Measurements from ENCODE around the gene LRRK2. TPM values are rescaled to one million over a fixed set of nuclear protein-coding genes. Genes with fewer than 3 reads are reported as not detected.

LRRK2 gene
- total RNA-seq, 4 donors from 2014 or later: 4.5 to 10.7 (median 6.2) TPM

DNA sequence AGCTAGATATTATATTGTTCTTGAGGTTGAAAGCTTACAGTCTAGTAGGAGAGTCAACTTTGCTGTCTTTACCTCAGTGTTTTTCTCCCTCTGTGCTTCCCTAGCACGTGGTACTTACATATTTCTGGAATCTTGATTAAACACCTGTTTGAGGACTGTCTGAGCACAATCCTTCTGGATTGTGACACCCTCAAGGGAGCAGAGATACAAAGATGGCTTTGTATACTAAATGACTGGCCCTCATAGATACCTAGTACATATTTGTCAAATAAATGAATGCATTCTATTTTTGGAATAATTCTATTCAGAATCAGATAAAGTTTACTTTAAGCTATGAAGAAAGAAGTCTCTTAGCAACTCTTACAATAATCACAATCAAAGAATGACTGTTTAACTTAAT, 113.3 kb downstream of the LRRK2 start:
- in situ Hi-C loops (cut with MboI; ENCODE audit: low sequenced_read_pairs in 4 of 4): no loop called here
- no peak for TF ChIP-seq POLR2A (IDR thresholded peaks at IDR 0.05)
- TF ChIP-seq, protein P1, sequence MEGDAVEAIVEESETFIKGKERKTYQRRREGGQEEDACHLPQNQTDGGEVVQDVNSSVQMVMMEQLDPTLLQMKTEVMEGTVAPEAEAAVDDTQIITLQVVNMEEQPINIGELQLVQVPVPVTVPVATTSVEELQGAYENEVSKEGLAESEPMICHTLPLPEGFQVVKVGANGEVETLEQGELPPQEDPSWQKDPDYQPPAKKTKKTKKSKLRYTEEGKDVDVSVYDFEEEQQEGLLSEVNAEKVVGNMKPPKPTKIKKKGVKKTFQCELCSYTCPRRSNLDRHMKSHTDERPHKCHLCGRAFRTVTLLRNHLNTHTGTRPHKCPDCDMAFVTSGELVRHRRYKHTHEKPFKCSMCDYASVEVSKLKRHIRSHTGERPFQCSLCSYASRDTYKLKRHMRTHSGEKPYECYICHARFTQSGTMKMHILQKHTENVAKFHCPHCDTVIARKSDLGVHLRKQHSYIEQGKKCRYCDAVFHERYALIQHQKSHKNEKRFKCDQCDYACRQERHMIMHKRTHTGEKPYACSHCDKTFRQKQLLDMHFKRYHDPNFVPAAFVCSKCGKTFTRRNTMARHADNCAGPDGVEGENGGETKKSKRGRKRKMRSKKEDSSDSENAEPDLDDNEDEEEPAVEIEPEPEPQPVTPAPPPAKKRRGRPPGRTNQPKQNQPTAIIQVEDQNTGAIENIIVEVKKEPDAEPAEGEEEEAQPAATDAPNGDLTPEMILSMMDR (IDR thresholded peaks at IDR 0.05 in 4 of 5, conservative IDR thresholded peaks at IDR 0.05 in 1 of 5): no peak
- Histone ChIP-seq H3K27ac (no peak overlapping the region), H3K4me3 (no peak overlapping the region), H3K4me1 (no peaks in the 10 kb centered on the region), H3K36me3 (peaks cover 0 to 21% of the 10 kb centered on the region in 2 donors), H3K9me3 (no peaks in the 10 kb centered on the region), H3K27me3 (no peaks in the 10 kb centered on the region)
- intact Hi-C loops (cut with DNase I; ENCODE audit: low total_unique reads): no loop called here
- DNase-seq: no peak
- no peak for ATAC-seq

DNA sequence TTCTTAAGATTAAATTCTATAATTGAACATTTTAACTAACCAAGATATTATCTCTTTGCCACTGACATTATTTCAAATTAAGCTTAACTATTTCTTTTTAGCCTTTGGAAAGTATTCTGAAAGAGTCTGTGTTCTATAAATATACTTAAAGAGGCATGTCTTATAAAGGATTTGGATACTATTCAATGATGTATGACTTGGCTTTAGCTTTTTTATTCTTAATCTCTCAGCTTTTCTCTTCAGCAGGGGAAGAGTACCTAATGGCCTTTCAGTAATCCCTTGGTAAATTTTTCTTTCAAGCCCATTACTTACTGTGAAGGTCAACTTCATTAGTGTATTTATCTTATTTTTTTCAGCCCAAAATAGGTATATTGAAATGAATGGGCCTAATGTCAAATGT, 113.8 kb downstream of the LRRK2 start:
- TF ChIP-seq, protein P1 (IDR thresholded peaks at IDR 0.05 in 4 of 5, conservative IDR thresholded peaks at IDR 0.05 in 1 of 5): no peak
- TF ChIP-seq POLR2A (IDR thresholded peaks at IDR 0.05): no peak
- peaks cover 0 to 21% of the 10 kb centered on the region in 2 donors for H3K36me3 ChIP-seq
- no peak for DNase-seq
- in situ Hi-C loops (cut with MboI; ENCODE audit: low sequenced_read_pairs in 4 of 4) (no loop called here), intact Hi-C loops (cut with DNase I; ENCODE audit: low total_unique reads) (no loop called here)
- no peak overlapping the region for H3K4me3 ChIP-seq
- no peak for ATAC-seq
- H3K4me1 ChIP-seq: no peaks in the 10 kb centered on the region
- no peak overlapping the region for H3K27ac ChIP-seq
- H3K9me3 ChIP-seq: no peaks in the 10 kb centered on the region
- H3K27me3 ChIP-seq: no peaks in the 10 kb centered on the region

DNA sequence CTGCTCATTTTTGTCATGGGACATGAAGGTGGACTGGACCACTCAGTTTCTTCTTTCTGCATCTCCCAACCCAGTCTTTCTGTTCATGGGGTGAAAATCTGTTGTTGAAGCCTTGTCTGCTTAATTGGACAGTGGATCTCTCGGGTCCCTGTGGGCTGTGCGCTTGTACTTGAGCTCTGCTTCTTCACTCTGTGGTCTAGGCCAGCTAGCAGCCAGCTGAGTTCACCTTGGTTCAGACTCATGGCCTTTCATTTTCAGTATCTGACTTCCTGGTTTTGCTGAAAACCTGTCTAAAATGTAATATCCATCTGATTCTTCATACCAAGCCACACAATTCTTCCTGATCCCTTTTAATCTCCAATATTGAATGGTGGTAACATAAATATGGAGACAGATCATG, 117.2 kb downstream of the LRRK2 start:
- H3K4me1 ChIP-seq: no peaks in the 10 kb centered on the region
- no peaks in the 10 kb centered on the region for H3K27me3 ChIP-seq
- intact Hi-C loops (cut with DNase I; ENCODE audit: low total_unique reads) (no loop called here), in situ Hi-C loops (cut with MboI; ENCODE audit: low sequenced_read_pairs in 4 of 4) (no loop called here)
- H3K9me3 ChIP-seq: no peaks in the 10 kb centered on the region
- no peak for ATAC-seq
- DNase-seq: no peak
- H3K4me3 ChIP-seq: no peak overlapping the region
- no peak overlapping the region for H3K27ac ChIP-seq
- peaks cover 0 to 7% of the 10 kb centered on the region in 2 donors for H3K36me3 ChIP-seq
- no peak for TF ChIP-seq POLR2A (IDR thresholded peaks at IDR 0.05)

DNA sequence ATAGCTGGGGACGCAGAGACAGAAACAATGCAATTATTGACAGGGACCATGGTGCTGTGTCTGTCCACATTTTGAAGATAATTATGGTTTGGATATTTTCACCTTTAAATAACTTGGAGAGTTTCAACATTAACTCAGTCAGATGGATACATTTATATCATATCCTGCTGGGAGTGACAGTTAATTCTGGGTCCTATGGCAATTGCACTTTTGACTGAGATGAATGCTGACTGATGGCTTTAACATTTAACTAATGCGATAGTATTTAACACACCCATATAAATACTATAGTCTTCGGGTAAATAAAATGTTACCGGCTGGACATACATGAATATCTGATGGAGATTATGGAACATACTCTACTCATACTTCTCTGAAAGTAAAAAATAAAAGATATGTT, 118.3 kb downstream of the LRRK2 start:
- in situ Hi-C loops (cut with MboI; ENCODE audit: low sequenced_read_pairs in 4 of 4): no loop called here
- H3K27ac ChIP-seq: no peak overlapping the region

DNA sequence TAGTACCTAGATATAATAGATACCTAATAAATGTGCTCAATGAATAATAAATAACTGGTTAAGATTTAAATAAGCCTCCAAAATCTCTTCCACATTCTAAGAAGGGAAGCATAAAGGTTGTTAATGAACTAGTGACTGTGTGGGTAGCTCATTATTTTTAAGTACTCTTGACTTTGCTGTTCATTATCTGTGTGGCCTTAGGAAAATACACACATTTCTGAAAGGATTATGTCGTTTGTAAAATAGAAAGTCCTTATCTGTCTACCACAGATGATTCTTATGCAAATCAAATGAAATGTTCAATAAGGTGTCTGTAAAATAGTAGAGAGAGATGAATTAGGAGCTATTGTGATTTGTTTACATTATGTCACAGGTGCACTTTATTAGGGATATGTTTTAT, 119.5 kb downstream of the LRRK2 start:
- intact Hi-C loops (cut with DNase I; ENCODE audit: low total_unique reads) (no loop called here), in situ Hi-C loops (cut with MboI; ENCODE audit: low sequenced_read_pairs in 4 of 4) (no loop called here)
- H3K4me3 ChIP-seq: no peak overlapping the region
- no peak for ATAC-seq
- TF ChIP-seq POLR2A (IDR thresholded peaks at IDR 0.05): no peak
- TF ChIP-seq, protein P1 (IDR thresholded peaks at IDR 0.05 in 4 of 5, conservative IDR thresholded peaks at IDR 0.05 in 1 of 5): no peak
- no peaks in the 10 kb centered on the region for H3K27me3 ChIP-seq
- peaks cover 0 to 7% of the 10 kb centered on the region in 2 donors for H3K36me3 ChIP-seq
- no peak overlapping the region for H3K27ac ChIP-seq
- H3K4me1 ChIP-seq: no peaks in the 10 kb centered on the region
- H3K9me3 ChIP-seq: no peaks in the 10 kb centered on the region
- DNase-seq: no peak

More for the DNA sequence above, 118.3 kb downstream of the LRRK2 start:
- no peaks in the 10 kb centered on the region for H3K9me3 ChIP-seq
- H3K36me3 ChIP-seq: peaks cover 0 to 7% of the 10 kb centered on the region in 2 donors
- no peaks in the 10 kb centered on the region for H3K27me3 ChIP-seq
- H3K4me1 ChIP-seq: no peaks in the 10 kb centered on the region
- DNase-seq: no peak
- ATAC-seq: no peak
- no peak overlapping the region for H3K4me3 ChIP-seq
- intact Hi-C loops (cut with DNase I; ENCODE audit: low total_unique reads): no loop called here
- TF ChIP-seq, protein P1 (IDR thresholded peaks at IDR 0.05 in 4 of 5, conservative IDR thresholded peaks at IDR 0.05 in 1 of 5): no peak
- TF ChIP-seq POLR2A (IDR thresholded peaks at IDR 0.05): no peak

Measured in gastrocnemius medialis (tissue), 4 donors.